ENCODE results near the gene NFASC.

DNA sequence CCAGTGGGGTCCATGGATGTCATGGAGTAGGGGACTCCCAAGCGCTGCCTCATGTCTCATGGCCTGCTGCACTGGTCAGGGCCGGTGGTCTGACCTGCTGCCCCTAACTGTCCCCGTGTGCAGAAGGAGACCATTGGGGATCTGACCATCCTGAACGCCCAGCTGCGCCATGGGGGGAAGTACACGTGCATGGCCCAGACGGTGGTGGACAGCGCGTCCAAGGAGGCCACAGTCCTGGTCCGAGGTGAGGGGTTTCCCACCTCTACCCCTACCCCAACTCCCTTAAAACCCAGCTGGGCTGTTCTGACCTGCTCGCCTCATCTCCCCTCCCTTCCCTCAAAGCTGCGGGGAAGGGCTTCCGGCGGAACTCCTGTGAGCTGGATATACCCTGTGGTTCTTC lies 195.0 kb downstream of the NFASC start:
- no peak for TF ChIP-seq ZNF639 (CRISPR knock-in tag; conservative IDR thresholded peaks at IDR 0.05 in 1 of 2, IDR thresholded peaks at IDR 0.05 in 1 of 2)
- TF ChIP-seq, protein P1, sequence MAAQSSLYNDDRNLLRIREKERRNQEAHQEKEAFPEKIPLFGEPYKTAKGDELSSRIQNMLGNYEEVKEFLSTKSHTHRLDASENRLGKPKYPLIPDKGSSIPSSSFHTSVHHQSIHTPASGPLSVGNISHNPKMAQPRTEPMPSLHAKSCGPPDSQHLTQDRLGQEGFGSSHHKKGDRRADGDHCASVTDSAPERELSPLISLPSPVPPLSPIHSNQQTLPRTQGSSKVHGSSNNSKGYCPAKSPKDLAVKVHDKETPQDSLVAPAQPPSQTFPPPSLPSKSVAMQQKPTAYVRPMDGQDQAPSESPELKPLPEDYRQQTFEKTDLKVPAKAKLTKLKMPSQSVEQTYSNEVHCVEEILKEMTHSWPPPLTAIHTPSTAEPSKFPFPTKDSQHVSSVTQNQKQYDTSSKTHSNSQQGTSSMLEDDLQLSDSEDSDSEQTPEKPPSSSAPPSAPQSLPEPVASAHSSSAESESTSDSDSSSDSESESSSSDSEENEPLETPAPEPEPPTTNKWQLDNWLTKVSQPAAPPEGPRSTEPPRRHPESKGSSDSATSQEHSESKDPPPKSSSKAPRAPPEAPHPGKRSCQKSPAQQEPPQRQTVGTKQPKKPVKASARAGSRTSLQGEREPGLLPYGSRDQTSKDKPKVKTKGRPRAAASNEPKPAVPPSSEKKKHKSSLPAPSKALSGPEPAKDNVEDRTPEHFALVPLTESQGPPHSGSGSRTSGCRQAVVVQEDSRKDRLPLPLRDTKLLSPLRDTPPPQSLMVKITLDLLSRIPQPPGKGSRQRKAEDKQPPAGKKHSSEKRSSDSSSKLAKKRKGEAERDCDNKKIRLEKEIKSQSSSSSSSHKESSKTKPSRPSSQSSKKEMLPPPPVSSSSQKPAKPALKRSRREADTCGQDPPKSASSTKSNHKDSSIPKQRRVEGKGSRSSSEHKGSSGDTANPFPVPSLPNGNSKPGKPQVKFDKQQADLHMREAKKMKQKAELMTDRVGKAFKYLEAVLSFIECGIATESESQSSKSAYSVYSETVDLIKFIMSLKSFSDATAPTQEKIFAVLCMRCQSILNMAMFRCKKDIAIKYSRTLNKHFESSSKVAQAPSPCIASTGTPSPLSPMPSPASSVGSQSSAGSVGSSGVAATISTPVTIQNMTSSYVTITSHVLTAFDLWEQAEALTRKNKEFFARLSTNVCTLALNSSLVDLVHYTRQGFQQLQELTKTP (IDR thresholded peaks at IDR 0.05; ENCODE audit: low read depth in 1 of 2, partially characterized antibody in 2 of 2) = no peak
- TF ChIP-seq POLR2AphosphoS5 (IDR thresholded peaks at IDR 0.05; ENCODE audit: control insufficient read depth, insufficient read depth, low read depth, low read length) = no peak
- no peak for TF ChIP-seq FOXJ3 (CRISPR knock-in tag; IDR thresholded peaks at IDR 0.05)
- no peak for TF ChIP-seq ZNF780A (CRISPR knock-in tag; IDR thresholded peaks at IDR 0.05)
- TF ChIP-seq, protein P2, sequence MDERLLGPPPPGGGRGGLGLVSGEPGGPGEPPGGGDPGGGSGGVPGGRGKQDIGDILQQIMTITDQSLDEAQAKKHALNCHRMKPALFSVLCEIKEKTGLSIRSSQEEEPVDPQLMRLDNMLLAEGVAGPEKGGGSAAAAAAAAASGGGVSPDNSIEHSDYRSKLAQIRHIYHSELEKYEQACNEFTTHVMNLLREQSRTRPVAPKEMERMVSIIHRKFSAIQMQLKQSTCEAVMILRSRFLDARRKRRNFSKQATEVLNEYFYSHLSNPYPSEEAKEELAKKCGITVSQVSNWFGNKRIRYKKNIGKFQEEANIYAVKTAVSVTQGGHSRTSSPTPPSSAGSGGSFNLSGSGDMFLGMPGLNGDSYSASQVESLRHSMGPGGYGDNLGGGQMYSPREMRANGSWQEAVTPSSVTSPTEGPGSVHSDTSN (CRISPR knock-in tag; IDR thresholded peaks at IDR 0.05; ENCODE audit: low read depth) = no peak
- TF ChIP-seq, protein P2 (tag; conservative IDR thresholded peaks at IDR 0.05; ENCODE audit: low read depth) = no peak
- TF ChIP-seq, protein P3, sequence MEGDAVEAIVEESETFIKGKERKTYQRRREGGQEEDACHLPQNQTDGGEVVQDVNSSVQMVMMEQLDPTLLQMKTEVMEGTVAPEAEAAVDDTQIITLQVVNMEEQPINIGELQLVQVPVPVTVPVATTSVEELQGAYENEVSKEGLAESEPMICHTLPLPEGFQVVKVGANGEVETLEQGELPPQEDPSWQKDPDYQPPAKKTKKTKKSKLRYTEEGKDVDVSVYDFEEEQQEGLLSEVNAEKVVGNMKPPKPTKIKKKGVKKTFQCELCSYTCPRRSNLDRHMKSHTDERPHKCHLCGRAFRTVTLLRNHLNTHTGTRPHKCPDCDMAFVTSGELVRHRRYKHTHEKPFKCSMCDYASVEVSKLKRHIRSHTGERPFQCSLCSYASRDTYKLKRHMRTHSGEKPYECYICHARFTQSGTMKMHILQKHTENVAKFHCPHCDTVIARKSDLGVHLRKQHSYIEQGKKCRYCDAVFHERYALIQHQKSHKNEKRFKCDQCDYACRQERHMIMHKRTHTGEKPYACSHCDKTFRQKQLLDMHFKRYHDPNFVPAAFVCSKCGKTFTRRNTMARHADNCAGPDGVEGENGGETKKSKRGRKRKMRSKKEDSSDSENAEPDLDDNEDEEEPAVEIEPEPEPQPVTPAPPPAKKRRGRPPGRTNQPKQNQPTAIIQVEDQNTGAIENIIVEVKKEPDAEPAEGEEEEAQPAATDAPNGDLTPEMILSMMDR (IDR thresholded peaks at IDR 0.05 in 2 of 3, conservative IDR thresholded peaks at IDR 0.05 in 1 of 3; ENCODE audit: insufficient read depth in 2 of 3, low read depth in 1 of 3, low read length in 3 of 3) = no peak
- TF ChIP-seq POLR2A (conservative IDR thresholded peaks at IDR 0.05) = no peak
- no peak for TF ChIP-seq RAD21 (CRISPR knock-in tag; conservative IDR thresholded peaks at IDR 0.05 in 1 of 2, IDR thresholded peaks at IDR 0.05 in 1 of 2)

Measured in K562 (cell line).